HepG2 (cell line): ENCODE measurements around the gene ADAR. TPM values are rescaled to one million over a fixed set of nuclear protein-coding genes. Genes with fewer than 3 reads are reported as not detected.

ENCODE experiments used
- ATAC-seq: fragments of 200-7000 bp; cut with Tn5 transposase; 3 replicates; pipeline ENCODE4 v1.9.1; 2020; ENCODE audit warnings: mild to moderate bottlenecking, moderate library complexity
- BruUV-seq: library from RNA; stranded (reverse); fragments of 400-500 nt; replicated peaks from 2 replicates; lab custom pipeline; 2021; lab: Mats Ljungman, UMichigan
- CTCF ChIA-PET: fragments of 300-600 bp; formaldehyde crosslinking; extraction: SDS; loops from one replicate; lab custom pipeline; 2021; ENCODE audit warnings: low total read pairs, inconsistent platforms, low intra/inter-chr PET ratio; lab: Yijun Ruan, JAX
- POLR2A ChIA-PET: fragments of 350-600 bp; sonication (Branson Sonifier 250); formaldehyde crosslinking; loops from one replicate; lab custom pipeline; 2020; ENCODE audit warnings: antibody characterized with exemption, inconsistent platforms; lab: Yijun Ruan, JAX
- DNase-seq: peaks from one replicate; pipeline ENCODE4 v3.0.0-alpha.2; 2015; ENCODE audit warnings: low spot score
- FAIRE-seq: peaks from 3 replicates; lab custom pipeline; 2011; peaks lifted over from hg19 to GRCh38; lab: Jason Lieb, UNC
- H2AFZ ChIP-seq: one replicate; pipeline ENCODE4 v1.6.1; 2011; ENCODE audit warnings: low read length, inconsistent platforms
- H3K27ac ChIP-seq: fragments of 300-600 bp; 3 replicates; pipeline ENCODE4 v1.8.0; 2011; ENCODE audit warnings: mixed run types, mild to moderate bottlenecking, mixed read lengths, low read length, inconsistent platforms; ENCODE audit not compliant: insufficient read depth; ENCODE audit errors: extremely low read length
- H3K27me3 ChIP-seq, 2 experiments: fragments of 200-600 bp in 1 of 2; 2 replicates in 1 of 2; 3 replicates in 1 of 2; pipeline versions ENCODE4 v1.6.0 to v1.8.0; 2011; ENCODE audit warnings: low read length in 2 of 2, mild to moderate bottlenecking in 2 of 2, moderate library complexity in 2 of 2, inconsistent platforms in 1 of 2; ENCODE audit not compliant: insufficient read depth in 2 of 2, control insufficient read depth in 1 of 2
- H3K36me3 ChIP-seq, 2 experiments: fragments of 200-600 bp in 1 of 2; replicated peaks in 1 of 2; 2 replicates in 1 of 2; 3 replicates in 1 of 2; pipeline versions ENCODE4 v1.5.1 to v1.8.0; 2011; ENCODE audit warnings: low read length in 2 of 2, inconsistent platforms in 1 of 2; ENCODE audit not compliant: insufficient read depth in 2 of 2, control insufficient read depth in 1 of 2
- H3K4me1 ChIP-seq: 2 replicates; pipeline ENCODE4 v1.5.1; 2012; ENCODE audit warnings: low read length, inconsistent platforms; ENCODE audit not compliant: insufficient read depth
- H3K4me2 ChIP-seq: 2 replicates; pipeline ENCODE4 v1.6.0; 2011; ENCODE audit warnings: low read depth, low read length, inconsistent platforms
- H3K4me3 ChIP-seq, 3 experiments: fragments of 200-600 bp in 1 of 3; sonication (generic), shearing (Covaris generic) in 1 of 3; replicated peaks in 1 of 3; 2 replicates each; pipeline ENCODE4 v1.5.1; 2011 to 2016; ENCODE audit warnings: low read length in 3 of 3, inconsistent platforms in 2 of 3, low read depth in 2 of 3, mild to moderate bottlenecking in 2 of 3, control low read depth in 1 of 3, mixed read lengths in 1 of 3; ENCODE audit not compliant: insufficient read depth in 1 of 3
- H3K79me2 ChIP-seq: one replicate; pipeline ENCODE4 v1.6.1; 2011; ENCODE audit warnings: low read length, inconsistent platforms; ENCODE audit not compliant: insufficient read depth
- H3K9ac ChIP-seq: 2 replicates; pipeline ENCODE4 v1.6.0; 2011; ENCODE audit warnings: mild to moderate bottlenecking, low read depth, low read length, inconsistent platforms; ENCODE audit not compliant: insufficient read depth
- H3K9me3 ChIP-seq: 2 replicates; pipeline ENCODE4 v1.5.1; 2012; ENCODE audit warnings: mild to moderate bottlenecking, low read length
- H4K20me1 ChIP-seq: 2 replicates; pipeline ENCODE4 v1.6.0; 2011; ENCODE audit warnings: inconsistent platforms, mild to moderate bottlenecking, low read length, moderate library complexity; ENCODE audit not compliant: insufficient read depth
- CHCHD3 ChIP-seq: sonication (generic); formaldehyde crosslinking; IDR thresholded peaks from 2 replicates; pipeline ENCODE4 v1.8.0; 2022; ENCODE audit warnings: mild to moderate bottlenecking, missing genetic modification reagents, moderate library complexity
- FOXK1 ChIP-seq: sonication (generic); formaldehyde crosslinking; IDR thresholded peaks from 2 replicates; pipeline ENCODE4 v1.4.0; 2020; ENCODE audit warnings: low read depth, missing genetic modification reagents, borderline replicate concordance
- NFRKB ChIP-seq: fragments of 450-650 bp; IDR thresholded peaks from 2 replicates; pipeline ENCODE4 v1.6.1; 2017
- WGBS: methylation state at CpG from one replicate; pipeline ENCODE4 v1.1.6; 2017; ENCODE audit warnings: low lambda C conversion rate; 5-methylcytosine and 5-hydroxymethylcytosine counted together
- in situ Hi-C: cut with HindIII; loops from 2 replicates; pipeline ENCODE4 v1.10.0; 2017; ENCODE audit warnings: low pct_unique_long_range_greater_than_20kb; ENCODE audit not compliant: extremely low pct_ligation_motif_present
- intact Hi-C: fragments of 100-400 bp; cut with micrococcal nuclease; formaldehyde crosslinking; loops from one replicate; pipeline ENCODE4 v1.10.0; 2022; ENCODE audit not compliant: unreplicated experiment
- polyA plus RNA-seq, 8 experiments: library from polyadenylated mRNA; depleted of rRNA in 3 of 8; stranded (reverse) in 7 of 8; unstranded in 1 of 8; fragments of >200 nt; fragmentation: Illumina TruSeq in 4 of 8; extraction: Trizol in 4 of 8; gene quantifications; 2 replicates each; pipeline versions ENCODE4 v1.2.1 to v1.2.3, GENCODE V29; 2011 to 2016; ENCODE audit warnings: low read depth in 4 of 8, missing spikeins in 1 of 8, mixed read lengths in 1 of 8; ENCODE audit not compliant: insufficient read depth in 1 of 8
- total RNA-seq, 5 experiments: library from RNA; depleted of rRNA; stranded (reverse); fragments of >200 nt; fragmentation: Illumina TruSeq; extraction: Trizol; gene quantifications; 2 replicates each; pipeline ENCODE4 v1.2.3, GENCODE V29; 2016; ENCODE audit warnings: low read depth in 1 of 5
- TF ChIP-seq, protein P1 (sequence below): sonication (generic); formaldehyde crosslinking; IDR thresholded peaks from 2 replicates; pipeline ENCODE4 v1.8.1; 2023; ENCODE audit warnings: mild to moderate bottlenecking, missing genetic modification reagents
- TF ChIP-seq, protein P2 (sequence below): sonication (generic); formaldehyde crosslinking; IDR thresholded peaks from 2 replicates; pipeline ENCODE4 v1.8.1; 2023; ENCODE audit warnings: mild to moderate bottlenecking, missing genetic modification reagents

The ADAR gene
- total and polyA plus RNA-seq, 2 of the 13 experiments (the other 11 are each of a cell fraction or from before 2014, with no cell fraction given) = 70.8 to 86.2 TPM

GRCh38 chr1:154579374-154579773, 28.6 kb downstream of the ADAR start (continued):
- TF ChIP-seq, protein P1, sequence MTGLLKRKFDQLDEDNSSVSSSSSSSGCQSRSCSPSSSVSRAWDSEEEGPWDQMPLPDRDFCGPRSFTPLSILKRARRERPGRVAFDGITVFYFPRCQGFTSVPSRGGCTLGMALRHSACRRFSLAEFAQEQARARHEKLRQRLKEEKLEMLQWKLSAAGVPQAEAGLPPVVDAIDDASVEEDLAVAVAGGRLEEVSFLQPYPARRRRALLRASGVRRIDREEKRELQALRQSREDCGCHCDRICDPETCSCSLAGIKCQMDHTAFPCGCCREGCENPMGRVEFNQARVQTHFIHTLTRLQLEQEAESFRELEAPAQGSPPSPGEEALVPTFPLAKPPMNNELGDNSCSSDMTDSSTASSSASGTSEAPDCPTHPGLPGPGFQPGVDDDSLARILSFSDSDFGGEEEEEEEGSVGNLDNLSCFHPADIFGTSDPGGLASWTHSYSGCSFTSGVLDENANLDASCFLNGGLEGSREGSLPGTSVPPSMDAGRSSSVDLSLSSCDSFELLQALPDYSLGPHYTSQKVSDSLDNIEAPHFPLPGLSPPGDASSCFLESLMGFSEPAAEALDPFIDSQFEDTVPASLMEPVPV (CRISPR knock-in tag) = no peak
- no peak for TF ChIP-seq FOXK1 (CRISPR knock-in tag)

DNA sequence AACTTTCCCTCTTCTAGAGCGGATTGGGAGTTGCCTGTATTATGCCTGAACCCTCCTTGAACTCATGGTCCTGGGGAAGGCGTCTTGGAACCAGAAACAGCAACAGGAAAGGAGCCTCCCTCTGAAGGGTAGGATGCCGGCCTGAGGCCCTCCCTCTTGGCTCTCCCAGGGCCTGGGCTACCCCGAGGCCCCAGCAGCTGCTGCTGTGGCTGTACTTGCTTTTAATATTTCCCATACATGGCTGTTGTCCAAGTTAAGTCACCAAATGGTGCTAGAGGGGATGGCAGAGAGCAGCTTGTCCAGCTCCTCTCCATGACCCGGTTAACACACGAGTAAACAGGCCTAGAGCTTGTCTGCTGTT, 29.9 kb downstream of the ADAR start:
- intact Hi-C loops = no loop called here
- H2AFZ ChIP-seq = no peak overlapping the region
- H3K4me3 ChIP-seq = no peak overlapping the region
- WGBS = 96% methylated on average over 2 of the region's 6 CpGs
- POLR2A ChIA-PET = interaction anchor here (1.0 kb wide), 1 partner anchor 10 kb away, joined by 3 read pairs; no protein-coding TSS in a partner anchor
- no peak for DNase-seq
- H3K4me2 ChIP-seq = no peak overlapping the region
- H3K4me1 ChIP-seq = no peaks in the 10 kb centered on the region
- H3K9me3 ChIP-seq = no peaks in the 10 kb centered on the region
- no peak for ATAC-seq
- H3K79me2 ChIP-seq = no peaks in the 10 kb centered on the region
- in situ Hi-C loops = no loop called here
- H3K27me3 ChIP-seq = peaks cover 0 to 2% of the 10 kb centered on the region in 2 experiments; a peak in 1 of 5 replicates
- H3K36me3 ChIP-seq = peaks cover 11 to 35% of the 10 kb centered on the region in 2 experiments
- no TSS peak for BruUV-seq
- CTCF ChIA-PET = no interaction called here
- no peak overlapping the region for H3K9ac ChIP-seq
- TF ChIP-seq, protein P2, sequence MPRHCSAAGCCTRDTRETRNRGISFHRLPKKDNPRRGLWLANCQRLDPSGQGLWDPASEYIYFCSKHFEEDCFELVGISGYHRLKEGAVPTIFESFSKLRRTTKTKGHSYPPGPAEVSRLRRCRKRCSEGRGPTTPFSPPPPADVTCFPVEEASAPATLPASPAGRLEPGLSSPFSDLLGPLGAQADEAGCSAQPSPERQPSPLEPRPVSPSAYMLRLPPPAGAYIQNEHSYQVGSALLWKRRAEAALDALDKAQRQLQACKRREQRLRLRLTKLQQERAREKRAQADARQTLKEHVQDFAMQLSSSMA (CRISPR knock-in tag) = no peak
- TF ChIP-seq CHCHD3 (CRISPR knock-in tag) = no peak
- TF ChIP-seq NFRKB = no peak
- no peaks in the 10 kb centered on the region for H4K20me1 ChIP-seq
- no peak overlapping the region for H3K27ac ChIP-seq
- no peak for FAIRE-seq
